ENCODE results near the gene TNS4.

- TF ChIP-seq CTCF (conservative IDR thresholded peaks at IDR 0.05; ENCODE audit: low read length) = no peak
- TF ChIP-seq EZH2phosphoT487 (IDR thresholded peaks at IDR 0.05; ENCODE audit: borderline replicate concordance, low read depth, low read length) = no peak
These were observed 40.3 kb downstream of the TNS4 start for GRCh38 chr17:40460968-40461731.
